ENCODE results near the gene C2orf15. TPM values are rescaled to one million over a fixed set of nuclear protein-coding genes. Genes with fewer than 3 reads are reported as not detected.

The C2orf15 gene
- total and polyA plus RNA-seq, 2 of the 8 experiments (the other 6 are each of a cell fraction or from before 2014, with no cell fraction given), result 3.6 to 6.5 TPM

DNA sequence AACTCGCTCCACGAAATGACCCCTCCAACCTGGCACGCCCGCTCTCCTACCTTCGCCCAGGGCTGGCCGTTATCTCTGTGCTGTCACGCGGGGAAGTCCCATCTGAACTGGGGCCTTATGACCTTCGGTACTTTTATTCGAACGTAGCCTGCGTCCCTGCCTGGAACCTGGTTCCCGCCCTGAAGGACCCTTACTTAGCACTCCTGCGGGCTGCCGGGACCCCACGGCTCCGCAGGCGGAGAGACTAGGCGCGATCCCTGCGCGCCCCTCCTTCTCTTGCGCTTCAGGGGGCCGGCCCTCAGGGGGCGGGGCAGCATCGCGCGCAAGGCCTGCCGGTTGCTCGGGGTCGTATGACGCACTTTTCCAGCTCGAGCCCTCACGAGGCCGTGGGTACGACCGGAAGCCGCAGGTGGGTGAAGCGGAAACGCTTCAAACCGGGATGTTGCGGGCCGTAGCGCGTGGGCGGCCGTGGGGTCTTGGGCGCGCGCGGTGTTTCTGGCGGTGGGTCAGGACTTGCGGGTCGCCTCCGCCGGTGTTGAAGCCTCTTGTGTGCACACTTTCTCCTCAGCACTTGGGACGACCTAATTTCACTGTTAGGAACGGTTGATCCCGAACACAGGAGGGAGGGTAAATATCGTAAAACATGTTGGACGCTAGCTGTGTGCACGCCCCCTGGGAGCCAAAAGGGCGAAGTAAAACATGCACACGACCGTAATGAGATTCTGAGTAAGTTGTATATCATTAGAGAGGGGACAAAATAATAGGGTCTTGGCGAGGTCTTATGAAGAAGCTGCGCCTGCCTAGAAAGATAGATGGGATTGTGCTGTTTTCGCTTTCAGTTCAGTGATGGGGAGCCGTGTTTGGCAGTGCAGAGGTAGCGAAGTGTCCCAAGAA lies 13.4 kb downstream of the C2orf15 start, which contains the start of the genes LIPT1 and TSGA10 (continued):
- TF ChIP-seq, protein P1, sequence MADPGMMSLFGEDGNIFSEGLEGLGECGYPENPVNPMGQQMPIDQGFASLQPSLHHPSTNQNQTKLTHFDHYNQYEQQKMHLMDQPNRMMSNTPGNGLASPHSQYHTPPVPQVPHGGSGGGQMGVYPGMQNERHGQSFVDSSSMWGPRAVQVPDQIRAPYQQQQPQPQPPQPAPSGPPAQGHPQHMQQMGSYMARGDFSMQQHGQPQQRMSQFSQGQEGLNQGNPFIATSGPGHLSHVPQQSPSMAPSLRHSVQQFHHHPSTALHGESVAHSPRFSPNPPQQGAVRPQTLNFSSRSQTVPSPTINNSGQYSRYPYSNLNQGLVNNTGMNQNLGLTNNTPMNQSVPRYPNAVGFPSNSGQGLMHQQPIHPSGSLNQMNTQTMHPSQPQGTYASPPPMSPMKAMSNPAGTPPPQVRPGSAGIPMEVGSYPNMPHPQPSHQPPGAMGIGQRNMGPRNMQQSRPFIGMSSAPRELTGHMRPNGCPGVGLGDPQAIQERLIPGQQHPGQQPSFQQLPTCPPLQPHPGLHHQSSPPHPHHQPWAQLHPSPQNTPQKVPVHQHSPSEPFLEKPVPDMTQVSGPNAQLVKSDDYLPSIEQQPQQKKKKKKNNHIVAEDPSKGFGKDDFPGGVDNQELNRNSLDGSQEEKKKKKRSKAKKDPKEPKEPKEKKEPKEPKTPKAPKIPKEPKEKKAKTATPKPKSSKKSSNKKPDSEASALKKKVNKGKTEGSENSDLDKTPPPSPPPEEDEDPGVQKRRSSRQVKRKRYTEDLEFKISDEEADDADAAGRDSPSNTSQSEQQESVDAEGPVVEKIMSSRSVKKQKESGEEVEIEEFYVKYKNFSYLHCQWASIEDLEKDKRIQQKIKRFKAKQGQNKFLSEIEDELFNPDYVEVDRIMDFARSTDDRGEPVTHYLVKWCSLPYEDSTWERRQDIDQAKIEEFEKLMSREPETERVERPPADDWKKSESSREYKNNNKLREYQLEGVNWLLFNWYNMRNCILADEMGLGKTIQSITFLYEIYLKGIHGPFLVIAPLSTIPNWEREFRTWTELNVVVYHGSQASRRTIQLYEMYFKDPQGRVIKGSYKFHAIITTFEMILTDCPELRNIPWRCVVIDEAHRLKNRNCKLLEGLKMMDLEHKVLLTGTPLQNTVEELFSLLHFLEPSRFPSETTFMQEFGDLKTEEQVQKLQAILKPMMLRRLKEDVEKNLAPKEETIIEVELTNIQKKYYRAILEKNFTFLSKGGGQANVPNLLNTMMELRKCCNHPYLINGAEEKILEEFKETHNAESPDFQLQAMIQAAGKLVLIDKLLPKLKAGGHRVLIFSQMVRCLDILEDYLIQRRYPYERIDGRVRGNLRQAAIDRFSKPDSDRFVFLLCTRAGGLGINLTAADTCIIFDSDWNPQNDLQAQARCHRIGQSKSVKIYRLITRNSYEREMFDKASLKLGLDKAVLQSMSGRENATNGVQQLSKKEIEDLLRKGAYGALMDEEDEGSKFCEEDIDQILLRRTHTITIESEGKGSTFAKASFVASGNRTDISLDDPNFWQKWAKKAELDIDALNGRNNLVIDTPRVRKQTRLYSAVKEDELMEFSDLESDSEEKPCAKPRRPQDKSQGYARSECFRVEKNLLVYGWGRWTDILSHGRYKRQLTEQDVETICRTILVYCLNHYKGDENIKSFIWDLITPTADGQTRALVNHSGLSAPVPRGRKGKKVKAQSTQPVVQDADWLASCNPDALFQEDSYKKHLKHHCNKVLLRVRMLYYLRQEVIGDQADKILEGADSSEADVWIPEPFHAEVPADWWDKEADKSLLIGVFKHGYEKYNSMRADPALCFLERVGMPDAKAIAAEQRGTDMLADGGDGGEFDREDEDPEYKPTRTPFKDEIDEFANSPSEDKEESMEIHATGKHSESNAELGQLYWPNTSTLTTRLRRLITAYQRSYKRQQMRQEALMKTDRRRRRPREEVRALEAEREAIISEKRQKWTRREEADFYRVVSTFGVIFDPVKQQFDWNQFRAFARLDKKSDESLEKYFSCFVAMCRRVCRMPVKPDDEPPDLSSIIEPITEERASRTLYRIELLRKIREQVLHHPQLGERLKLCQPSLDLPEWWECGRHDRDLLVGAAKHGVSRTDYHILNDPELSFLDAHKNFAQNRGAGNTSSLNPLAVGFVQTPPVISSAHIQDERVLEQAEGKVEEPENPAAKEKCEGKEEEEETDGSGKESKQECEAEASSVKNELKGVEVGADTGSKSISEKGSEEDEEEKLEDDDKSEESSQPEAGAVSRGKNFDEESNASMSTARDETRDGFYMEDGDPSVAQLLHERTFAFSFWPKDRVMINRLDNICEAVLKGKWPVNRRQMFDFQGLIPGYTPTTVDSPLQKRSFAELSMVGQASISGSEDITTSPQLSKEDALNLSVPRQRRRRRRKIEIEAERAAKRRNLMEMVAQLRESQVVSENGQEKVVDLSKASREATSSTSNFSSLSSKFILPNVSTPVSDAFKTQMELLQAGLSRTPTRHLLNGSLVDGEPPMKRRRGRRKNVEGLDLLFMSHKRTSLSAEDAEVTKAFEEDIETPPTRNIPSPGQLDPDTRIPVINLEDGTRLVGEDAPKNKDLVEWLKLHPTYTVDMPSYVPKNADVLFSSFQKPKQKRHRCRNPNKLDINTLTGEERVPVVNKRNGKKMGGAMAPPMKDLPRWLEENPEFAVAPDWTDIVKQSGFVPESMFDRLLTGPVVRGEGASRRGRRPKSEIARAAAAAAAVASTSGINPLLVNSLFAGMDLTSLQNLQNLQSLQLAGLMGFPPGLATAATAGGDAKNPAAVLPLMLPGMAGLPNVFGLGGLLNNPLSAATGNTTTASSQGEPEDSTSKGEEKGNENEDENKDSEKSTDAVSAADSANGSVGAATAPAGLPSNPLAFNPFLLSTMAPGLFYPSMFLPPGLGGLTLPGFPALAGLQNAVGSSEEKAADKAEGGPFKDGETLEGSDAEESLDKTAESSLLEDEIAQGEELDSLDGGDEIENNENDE (IDR thresholded peaks at IDR 0.05; ENCODE audit: insufficient replicate concordance, low read length), result no peak
- TF ChIP-seq CHD2 (IDR thresholded peaks at IDR 0.05; ENCODE audit: low read length), result peak; percentile 25; the same call in 1 of the 2 replicates
- TF ChIP-seq, protein P2, sequence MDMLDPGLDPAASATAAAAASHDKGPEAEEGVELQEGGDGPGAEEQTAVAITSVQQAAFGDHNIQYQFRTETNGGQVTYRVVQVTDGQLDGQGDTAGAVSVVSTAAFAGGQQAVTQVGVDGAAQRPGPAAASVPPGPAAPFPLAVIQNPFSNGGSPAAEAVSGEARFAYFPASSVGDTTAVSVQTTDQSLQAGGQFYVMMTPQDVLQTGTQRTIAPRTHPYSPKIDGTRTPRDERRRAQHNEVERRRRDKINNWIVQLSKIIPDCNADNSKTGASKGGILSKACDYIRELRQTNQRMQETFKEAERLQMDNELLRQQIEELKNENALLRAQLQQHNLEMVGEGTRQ (IDR thresholded peaks at IDR 0.05; ENCODE audit: low read length), result peak; percentile 6; the same call in 1 of the 2 replicates
- TF ChIP-seq GTF2F1 (IDR thresholded peaks at IDR 0.05; ENCODE audit: borderline replicate concordance, low read depth, low read length), result no peak
- TF ChIP-seq SP2 (IDR thresholded peaks at IDR 0.05; ENCODE audit: low read length), result no peak
- TF ChIP-seq, protein P3, sequence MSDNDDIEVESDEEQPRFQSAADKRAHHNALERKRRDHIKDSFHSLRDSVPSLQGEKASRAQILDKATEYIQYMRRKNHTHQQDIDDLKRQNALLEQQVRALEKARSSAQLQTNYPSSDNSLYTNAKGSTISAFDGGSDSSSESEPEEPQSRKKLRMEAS (IDR thresholded peaks at IDR 0.05), result peak; percentile 90
- TF ChIP-seq TBP (IDR thresholded peaks at IDR 0.05; ENCODE audit: low read depth, low read length), result peak; percentile 54; the same call in 1 of the 2 replicates
- TF ChIP-seq YY1 (IDR thresholded peaks at IDR 0.05; ENCODE audit: low read depth, low read length), result no peak

All from H1 (cell line).